GM12801 (cell line): ENCODE data around the gene VAV2.

Experiments
- TF ChIP-seq, protein P1 (sequence below): IDR thresholded peaks from one replicate; pipeline ENCODE4 v1.5.1; 2011; ENCODE audit warnings: control low read depth; ENCODE audit not compliant: insufficient read length; ENCODE audit errors: extremely low read depth

The VAV2 gene

DNA sequence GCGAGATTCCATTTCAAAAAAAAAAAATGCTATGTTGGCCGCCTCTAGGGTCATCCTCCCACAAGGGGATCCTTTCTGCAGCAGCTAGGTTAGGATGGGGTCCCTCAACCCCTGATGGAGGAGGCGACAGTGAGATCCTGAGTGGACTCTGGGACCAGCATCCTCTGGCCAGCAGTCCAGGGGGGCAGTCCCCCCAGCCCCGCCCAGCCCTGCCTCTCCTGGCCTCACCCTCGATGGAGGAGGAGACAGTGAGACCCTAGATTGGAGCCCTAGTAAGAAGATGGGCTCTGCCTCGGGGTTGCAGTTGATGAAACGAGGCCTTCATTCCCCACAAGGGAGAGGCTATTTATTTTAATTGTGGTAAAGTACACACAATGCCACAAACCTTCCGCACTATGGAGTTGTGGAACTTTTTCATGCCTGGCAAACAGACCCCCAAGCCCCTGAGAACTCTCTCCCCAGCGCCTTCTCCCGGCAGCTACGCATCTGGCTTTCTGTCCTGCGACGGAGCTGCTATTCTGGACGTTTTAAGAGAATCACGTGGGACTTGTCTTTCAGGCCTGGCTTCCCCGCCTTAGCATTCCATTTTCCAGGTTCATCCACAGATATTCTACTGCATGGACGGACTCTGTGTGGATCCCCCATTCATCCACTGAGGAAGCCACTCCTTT is 15.8 kb downstream of the VAV2 start:
- TF ChIP-seq, protein P1, sequence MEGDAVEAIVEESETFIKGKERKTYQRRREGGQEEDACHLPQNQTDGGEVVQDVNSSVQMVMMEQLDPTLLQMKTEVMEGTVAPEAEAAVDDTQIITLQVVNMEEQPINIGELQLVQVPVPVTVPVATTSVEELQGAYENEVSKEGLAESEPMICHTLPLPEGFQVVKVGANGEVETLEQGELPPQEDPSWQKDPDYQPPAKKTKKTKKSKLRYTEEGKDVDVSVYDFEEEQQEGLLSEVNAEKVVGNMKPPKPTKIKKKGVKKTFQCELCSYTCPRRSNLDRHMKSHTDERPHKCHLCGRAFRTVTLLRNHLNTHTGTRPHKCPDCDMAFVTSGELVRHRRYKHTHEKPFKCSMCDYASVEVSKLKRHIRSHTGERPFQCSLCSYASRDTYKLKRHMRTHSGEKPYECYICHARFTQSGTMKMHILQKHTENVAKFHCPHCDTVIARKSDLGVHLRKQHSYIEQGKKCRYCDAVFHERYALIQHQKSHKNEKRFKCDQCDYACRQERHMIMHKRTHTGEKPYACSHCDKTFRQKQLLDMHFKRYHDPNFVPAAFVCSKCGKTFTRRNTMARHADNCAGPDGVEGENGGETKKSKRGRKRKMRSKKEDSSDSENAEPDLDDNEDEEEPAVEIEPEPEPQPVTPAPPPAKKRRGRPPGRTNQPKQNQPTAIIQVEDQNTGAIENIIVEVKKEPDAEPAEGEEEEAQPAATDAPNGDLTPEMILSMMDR, result no peak

DNA sequence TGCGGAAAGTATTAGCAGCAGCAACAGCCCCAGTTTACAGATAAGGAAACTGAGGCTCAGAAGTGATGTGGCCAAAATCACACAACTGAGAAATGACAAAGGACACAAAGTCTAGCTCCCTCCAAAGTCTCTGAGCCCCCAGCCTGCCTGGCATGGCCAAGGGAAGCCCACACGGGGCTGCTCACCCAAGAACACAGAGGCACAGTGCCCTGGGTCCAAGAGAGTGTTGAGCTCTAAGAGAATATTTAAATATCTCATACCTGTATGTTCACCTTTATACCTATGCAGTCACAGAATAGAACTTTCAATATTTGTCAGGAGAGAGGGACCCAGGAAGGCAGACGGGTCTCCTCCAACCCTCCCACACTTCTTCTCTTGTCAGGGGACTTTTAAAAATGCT is 16.6 kb downstream of the VAV2 start:
- TF ChIP-seq, protein P1, result no peak

GRCh38 chr9:133974631-133975341 is 17.3 kb downstream of the VAV2 start:
- TF ChIP-seq, protein P1, result no peak

- TF ChIP-seq, protein P1, result no peak
Observed at GRCh38 chr9:133973791-133974630, 18.1 kb downstream of the VAV2 start.

GRCh38 chr9:133973111-133973790 is 18.9 kb downstream of the VAV2 start:
- TF ChIP-seq, protein P1, result no peak

GRCh38 chr9:133971981-133972941 is 19.9 kb downstream of the VAV2 start:
- TF ChIP-seq, protein P1, result no peak
